Measurements from ENCODE around the gene AXL. TPM values are rescaled to one million over a fixed set of nuclear protein-coding genes. Genes with fewer than 3 reads are reported as not detected.

AXL gene
- total RNA-seq, 2 donors from 2014 or later = 0.74 TPM; not detected in 1

GRCh38 chr19:41307090-41307875 is 88.3 kb downstream of the AXL start:
- peaks cover 36 to 53% of the 10 kb centered on the region in 2 donors for H3K36me3 Mint-ChIP-seq
- no peaks in the 10 kb centered on the region for H3K9me3 Mint-ChIP-seq
- ATAC-seq = no peak
- peak overlapping the region; percentile 97 to 99 for H3K27ac Mint-ChIP-seq
- no peak for DNase-seq (ENCODE audit: low spot score in 2 of 2)

- ATAC-seq (peak; percentile 3 to 8), DNase-seq (ENCODE audit: low spot score in 2 of 2) (no peak)
- H3K9me3 Mint-ChIP-seq = no peaks in the 10 kb centered on the region
- peak overlapping the region; percentile 97 to 99 for H3K27ac Mint-ChIP-seq
- H3K36me3 Mint-ChIP-seq = peaks cover 36 to 47% of the 10 kb centered on the region in 2 donors
Measured at GRCh38 chr19:41307954-41308449, 89.0 kb downstream of the AXL start.

- H3K9me3 Mint-ChIP-seq = no peaks in the 10 kb centered on the region
- H3K36me3 Mint-ChIP-seq = peaks cover 41 to 51% of the 10 kb centered on the region in 2 donors
- DNase-seq (ENCODE audit: low spot score in 2 of 2) = peak; percentile 88 to 97
- peak; percentile 59 to 60 for ATAC-seq
- H3K27ac Mint-ChIP-seq = peak overlapping the region; percentile 97 to 99
Measured at GRCh38 chr19:41308450-41309179, 89.6 kb downstream of the AXL start.

- Mint-ChIP-seq H3K27ac (peak overlapping the region; percentile 97 to 99), H3K9me3 (no peaks in the 10 kb centered on the region), H3K36me3 (peaks cover 34 to 45% of the 10 kb centered on the region in 2 donors)
- DNase-seq (ENCODE audit: low spot score in 2 of 2) (no peak), ATAC-seq (peak; percentile 8 to 12)
Measured at GRCh38 chr19:41309180-41310032, 90.4 kb downstream of the AXL start.

GRCh38 chr19:41310033-41310831 is 91.2 kb downstream of the AXL start, which contains the start of gene CCDC97:
Gene CCDC97 (plus strand): TSS chr19:41310172. CDS start chr19:41310311, 139 bp downstream.
- Mint-ChIP-seq H3K36me3 (peaks cover 30 to 39% of the 10 kb centered on the region in 2 donors), H3K27ac (peak within 1 kb of the TSS; percentile 97 to 99), H3K9me3 (no peaks in the 10 kb centered on the region)
- peak; percentile 72 to 74 for ATAC-seq
- DNase-seq (ENCODE audit: low spot score in 2 of 2) = peak; percentile 86 to 92

- DNase-seq (ENCODE audit: low spot score in 2 of 2) (no peak), ATAC-seq (no peak)
- Mint-ChIP-seq H3K27ac (peak overlapping the region; percentile 97 to 99), H3K9me3 (no peaks in the 10 kb centered on the region), H3K36me3 (peaks cover 28 to 39% of the 10 kb centered on the region in 2 donors)
Measured at GRCh38 chr19:41311072-41311471, 92.0 kb downstream of the AXL start.

Other genes with a start within 250 kb of the AXL start
- gene CYP2B6, start 227.9 kb upstream of the AXL start, total RNA-seq = not detected
- not detected for gene CYP2A13, start 130.8 kb upstream of the AXL start, total RNA-seq
- gene CYP2F1, start 104.8 kb upstream of the AXL start, total RNA-seq = not detected
- 1 to 10 TPM in 1 of 2 donors, under 1 TPM in 1; 0.91 to 2.0 TPM for gene CYP2S1, start 26.0 kb upstream of the AXL start, total RNA-seq
- 100 to 1,000 TPM; 286 to 496 TPM for gene HNRNPUL1, start 45.1 kb downstream of the AXL start, total RNA-seq
- 10 to 100 TPM; 24.7 to 43.1 TPM for gene CCDC97, start 90.9 kb downstream of the AXL start, total RNA-seq
- gene TGFB1, start 134.7 kb downstream of the AXL start, total RNA-seq = 100 to 1,000 TPM in 1 of 2 donors, 10 to 100 TPM in 1; 73.4 to 126 TPM
- 1 to 10 TPM; 4.7 to 7.8 TPM for gene B9D2, start 144.9 kb downstream of the AXL start, total RNA-seq
- 10 to 100 TPM in 1 of 2 donors, 1 to 10 TPM in 1; 8.2 to 11.0 TPM for gene TMEM91, start 157.3 kb downstream of the AXL start, total RNA-seq
- 10 to 100 TPM; 44.7 to 61.1 TPM for gene EXOSC5, start 178.1 kb downstream of the AXL start, total RNA-seq
- 10 to 100 TPM; 19.8 to 27.2 TPM for gene BCKDHA, start 178.6 kb downstream of the AXL start, total RNA-seq
- under 1 TPM; 0.19 to 0.55 TPM for gene B3GNT8, start 208.2 kb downstream of the AXL start, total RNA-seq
- 10 to 100 TPM; 46.7 to 58.5 TPM for gene DMAC2, start 220.7 kb downstream of the AXL start, total RNA-seq
- not detected for gene ERICH4, start 223.9 kb downstream of the AXL start, total RNA-seq

All from activated naive CD4-positive, alpha-beta T cell treated with anti-CD3 and anti-CD28 coated beads, Interleukin-2, amount 50 U/mL, for 72 hours (primary cell).